ENCODE results near the gene TMEM175. TPM values are rescaled to one million over a fixed set of nuclear protein-coding genes. Genes with fewer than 3 reads are reported as not detected.

The TMEM175 gene
- total RNA-seq, 1 experiment from 2014 or later: 18.5 TPM

DNA sequence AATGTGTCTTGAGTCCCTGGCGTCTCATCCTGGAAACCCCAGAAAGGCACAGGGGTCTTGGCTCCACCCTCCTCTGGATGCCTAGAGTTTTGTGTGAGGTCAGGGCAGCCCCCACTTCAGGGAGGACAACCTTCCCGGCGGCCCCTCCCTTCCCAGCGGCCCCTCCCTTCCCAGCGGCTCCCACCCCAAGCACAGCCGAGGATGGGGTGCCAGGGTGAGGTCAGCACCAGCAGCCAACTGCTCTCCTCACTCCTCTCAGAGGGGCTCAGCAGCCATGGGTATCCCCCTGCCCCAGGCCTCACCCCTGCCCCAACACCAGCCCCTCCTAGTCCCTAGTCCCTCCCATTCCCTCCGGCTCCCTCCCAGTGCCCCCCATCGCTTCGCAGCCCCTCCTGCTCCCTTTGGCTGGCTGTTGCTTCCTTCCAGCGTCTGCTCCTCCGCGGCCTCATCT, 23.7 kb downstream of the TMEM175 start:
- H3K9ac ChIP-seq (ENCODE audit: low read length): no peak overlapping the region
- H3K36me3 ChIP-seq (ENCODE audit: low read depth, low read length): no peaks in the 10 kb centered on the region
- POLR2A ChIA-PET (ENCODE audit: unreplicated experiment): no interaction called here
- H3K9me3 ChIP-seq (ENCODE audit: low read length): no peaks in the 10 kb centered on the region
- H3K9me2 ChIP-seq (replicated peaks; ENCODE audit: low read length): no peaks in the 10 kb centered on the region
- H3K27me3 ChIP-seq (ENCODE audit: low read length): no peaks in the 10 kb centered on the region
- H3K4me2 ChIP-seq (ENCODE audit: low read length): no peak overlapping the region
- no peak overlapping the region for H2AFZ ChIP-seq (ENCODE audit: low read length)
- H4K20me1 ChIP-seq (ENCODE audit: low read length): no peaks in the 10 kb centered on the region
- no peak overlapping the region for H3K4me3 ChIP-seq (ENCODE audit: low read length)
- intact Hi-C loops (cut with micrococcal nuclease): no loop called here
- TF ChIP-seq EZH2phosphoT487 (IDR thresholded peaks at IDR 0.05; ENCODE audit: borderline replicate concordance, low read length) (no peak), EZH2 (IDR thresholded peaks at IDR 0.05; ENCODE audit: low read length, unreplicated experiment) (no peak)
- TF ChIP-seq, protein P1, sequence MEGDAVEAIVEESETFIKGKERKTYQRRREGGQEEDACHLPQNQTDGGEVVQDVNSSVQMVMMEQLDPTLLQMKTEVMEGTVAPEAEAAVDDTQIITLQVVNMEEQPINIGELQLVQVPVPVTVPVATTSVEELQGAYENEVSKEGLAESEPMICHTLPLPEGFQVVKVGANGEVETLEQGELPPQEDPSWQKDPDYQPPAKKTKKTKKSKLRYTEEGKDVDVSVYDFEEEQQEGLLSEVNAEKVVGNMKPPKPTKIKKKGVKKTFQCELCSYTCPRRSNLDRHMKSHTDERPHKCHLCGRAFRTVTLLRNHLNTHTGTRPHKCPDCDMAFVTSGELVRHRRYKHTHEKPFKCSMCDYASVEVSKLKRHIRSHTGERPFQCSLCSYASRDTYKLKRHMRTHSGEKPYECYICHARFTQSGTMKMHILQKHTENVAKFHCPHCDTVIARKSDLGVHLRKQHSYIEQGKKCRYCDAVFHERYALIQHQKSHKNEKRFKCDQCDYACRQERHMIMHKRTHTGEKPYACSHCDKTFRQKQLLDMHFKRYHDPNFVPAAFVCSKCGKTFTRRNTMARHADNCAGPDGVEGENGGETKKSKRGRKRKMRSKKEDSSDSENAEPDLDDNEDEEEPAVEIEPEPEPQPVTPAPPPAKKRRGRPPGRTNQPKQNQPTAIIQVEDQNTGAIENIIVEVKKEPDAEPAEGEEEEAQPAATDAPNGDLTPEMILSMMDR (conservative IDR thresholded peaks at IDR 0.05; ENCODE audit: low read depth, low read length): no peak
- H3F3A ChIP-seq (ENCODE audit: low read length, unreplicated experiment): no peaks in the 10 kb centered on the region
- ATAC-seq (no peak), DNase-seq (no peak)
- CTCF ChIA-PET: no interaction called here
- no peak overlapping the region for H3K27ac ChIP-seq (ENCODE audit: low read length)
- no TSS peak for BruUV-seq (replicated peaks)
- no peaks in the 10 kb centered on the region for H3K4me1 ChIP-seq (ENCODE audit: insufficient read depth, low read length)
- no peaks in the 10 kb centered on the region for H3K79me2 ChIP-seq (ENCODE audit: low read length)

GRCh38 chr4:956531-957230, 24.4 kb downstream of the TMEM175 start:
- H3K4me1 ChIP-seq (ENCODE audit: insufficient read depth, low read length): no peaks in the 10 kb centered on the region
- no peak overlapping the region for H3K27ac ChIP-seq (ENCODE audit: low read length)
- ATAC-seq (no peak), DNase-seq (no peak)
- TF ChIP-seq EZH2phosphoT487 (IDR thresholded peaks at IDR 0.05; ENCODE audit: borderline replicate concordance, low read length): no peak
- TF ChIP-seq, protein P1 (conservative IDR thresholded peaks at IDR 0.05; ENCODE audit: low read depth, low read length): no peak
- TF ChIP-seq EZH2 (IDR thresholded peaks at IDR 0.05; ENCODE audit: low read length, unreplicated experiment): no peak
- POLR2A ChIA-PET (ENCODE audit: unreplicated experiment): no interaction called here
- H3K9ac ChIP-seq (ENCODE audit: low read length): no peak overlapping the region
- H3K9me3 ChIP-seq (ENCODE audit: low read length): no peaks in the 10 kb centered on the region
- no peaks in the 10 kb centered on the region for H3K27me3 ChIP-seq (ENCODE audit: low read length)
- no peak overlapping the region for H2AFZ ChIP-seq (ENCODE audit: low read length)
- H3K4me3 ChIP-seq (ENCODE audit: low read length): no peak overlapping the region
- no peaks in the 10 kb centered on the region for H3F3A ChIP-seq (ENCODE audit: low read length, unreplicated experiment)
- H3K79me2 ChIP-seq (ENCODE audit: low read length): no peaks in the 10 kb centered on the region
- intact Hi-C loops (cut with micrococcal nuclease): no loop called here
- no peaks in the 10 kb centered on the region for H4K20me1 ChIP-seq (ENCODE audit: low read length)
- no peaks in the 10 kb centered on the region for H3K36me3 ChIP-seq (ENCODE audit: low read depth, low read length)
- no peak overlapping the region for H3K4me2 ChIP-seq (ENCODE audit: low read length)
- no peaks in the 10 kb centered on the region for H3K9me2 ChIP-seq (replicated peaks; ENCODE audit: low read length)
- no TSS peak for BruUV-seq (replicated peaks)
- CTCF ChIA-PET: no interaction called here

- no peaks in the 10 kb centered on the region for H3K27me3 ChIP-seq (ENCODE audit: low read length)
- H3K79me2 ChIP-seq (ENCODE audit: low read length): no peaks in the 10 kb centered on the region
- no peaks in the 10 kb centered on the region for H4K20me1 ChIP-seq (ENCODE audit: low read length)
- DNase-seq (no peak), ATAC-seq (no peak)
- CTCF ChIA-PET: no interaction called here
- no peaks in the 10 kb centered on the region for H3K9me3 ChIP-seq (ENCODE audit: low read length)
- H3K9ac ChIP-seq (ENCODE audit: low read length): no peak overlapping the region
- no peak for TF ChIP-seq EZH2 (IDR thresholded peaks at IDR 0.05; ENCODE audit: low read length, unreplicated experiment)
- no peak for TF ChIP-seq EZH2phosphoT487 (IDR thresholded peaks at IDR 0.05; ENCODE audit: borderline replicate concordance, low read length)
- TF ChIP-seq, protein P1 (conservative IDR thresholded peaks at IDR 0.05; ENCODE audit: low read depth, low read length): no peak
- POLR2A ChIA-PET (ENCODE audit: unreplicated experiment): no interaction called here
- no peaks in the 10 kb centered on the region for H3K9me2 ChIP-seq (replicated peaks; ENCODE audit: low read length)
- no TSS peak for BruUV-seq (replicated peaks)
- H3K36me3 ChIP-seq (ENCODE audit: low read depth, low read length): no peaks in the 10 kb centered on the region
- no peak overlapping the region for H2AFZ ChIP-seq (ENCODE audit: low read length)
- H3K4me1 ChIP-seq (ENCODE audit: insufficient read depth, low read length): no peaks in the 10 kb centered on the region
- H3K4me2 ChIP-seq (ENCODE audit: low read length): no peak overlapping the region
- no peak overlapping the region for H3K27ac ChIP-seq (ENCODE audit: low read length)
- no peaks in the 10 kb centered on the region for H3F3A ChIP-seq (ENCODE audit: low read length, unreplicated experiment)
- H3K4me3 ChIP-seq (ENCODE audit: low read length): no peak overlapping the region
- intact Hi-C loops (cut with micrococcal nuclease): no loop called here
These were observed 24.9 kb downstream of the TMEM175 start for GRCh38 chr4:957231-957580.

Data from PC-3 (cell line).